GM12878 (cell line): ENCODE data around the gene HNRNPH1. TPM values are rescaled to one million over a fixed set of nuclear protein-coding genes. Genes with fewer than 3 reads are reported as not detected.

ENCODE experiments used
- ATAC-seq: fragments of 200-7000 bp; cut with Tn5 transposase; 3 replicates; pipeline ENCODE4 v1.9.1; 2020; ENCODE audit warnings: mild to moderate bottlenecking, moderate library complexity
- BruUV-seq: library from RNA; stranded (reverse); fragments of 400-500 nt; replicated peaks from 2 replicates; lab custom pipeline; 2021; lab: Mats Ljungman, UMichigan
- CTCF ChIA-PET: fragments of 300-600 bp; sonication (Branson Sonifier 250); formaldehyde crosslinking; extraction: SDS; loops from one replicate; lab custom pipeline; 2021; ENCODE audit warnings: inconsistent platforms; lab: Yijun Ruan, JAX
- POLR2A ChIA-PET: fragments of 350-600 bp; formaldehyde crosslinking; extraction: SDS; loops from one replicate; lab custom pipeline; 2021; ENCODE audit warnings: inconsistent platforms; lab: Charles Lee
- RAD21 ChIA-PET: fragments of 300-600 bp; sonication (Branson Sonifier 250); formaldehyde crosslinking; loops from one replicate; lab custom pipeline; 2023; ENCODE audit warnings: antibody characterized with exemption; ENCODE audit not compliant: unreplicated experiment; lab: Charles Lee
- SMC1A ChIA-PET: fragments of 300-600 bp; sonication (Branson Sonifier 250); formaldehyde crosslinking; loops from one replicate; lab custom pipeline; 2023; ENCODE audit not compliant: unreplicated experiment, uncharacterized antibody; lab: Charles Lee
- DNase-seq: peaks from one replicate; pipeline ENCODE4 v3.0.0-alpha.2; 2011; ENCODE audit warnings: low read depth, low spot score
- FAIRE-seq: peaks from 3 replicates; lab custom pipeline; 2011; peaks lifted over from hg19 to GRCh38; lab: Jason Lieb, UNC
- H2AFZ ChIP-seq: 2 replicates; pipeline ENCODE4 v1.6.0; 2011; ENCODE audit warnings: low read depth, low read length, control low read depth; ENCODE audit not compliant: control insufficient read depth
- H3K27ac ChIP-seq: 2 replicates; pipeline ENCODE4 v1.5.1; 2011; ENCODE audit warnings: control low read depth; ENCODE audit not compliant: control insufficient read depth, insufficient read depth
- H3K27me3 ChIP-seq, 2 experiments: replicated peaks in 1 of 2; 2 replicates each; pipeline versions ENCODE4 v1.6.0 to v1.6.1; 2011; ENCODE audit warnings: low read length in 1 of 2; ENCODE audit not compliant: control insufficient read depth in 2 of 2, insufficient read depth in 2 of 2
- H3K36me3 ChIP-seq, 2 experiments: 2 replicates each; pipeline ENCODE4 v1.5.1; 2011; ENCODE audit warnings: low read length in 1 of 2; ENCODE audit not compliant: control insufficient read depth in 2 of 2, insufficient read depth in 2 of 2
- H3K4me1 ChIP-seq: 2 replicates; pipeline ENCODE4 v1.6.1; 2011; ENCODE audit warnings: mild to moderate bottlenecking, low read length, moderate library complexity, mixed read lengths; ENCODE audit not compliant: control insufficient read depth, insufficient read depth
- H3K4me2 ChIP-seq: 2 replicates; pipeline ENCODE4 v1.6.0; 2011; ENCODE audit warnings: control low read depth; ENCODE audit not compliant: control insufficient read depth, insufficient read depth
- H3K4me3 ChIP-seq: fragments of 200-600 bp; sonication (generic); 2 replicates; pipeline ENCODE4 v1.5.1; 2016
- H3K79me2 ChIP-seq: 2 replicates; pipeline ENCODE4 v1.6.0; 2011; ENCODE audit warnings: low read length; ENCODE audit not compliant: control insufficient read depth, insufficient read depth
- H3K9ac ChIP-seq: 2 replicates; pipeline ENCODE4 v1.8.0; 2011; ENCODE audit warnings: low read length, control low read depth, mixed read lengths; ENCODE audit not compliant: control insufficient read depth, insufficient read depth
- H3K9me3 ChIP-seq: replicated peaks from 3 replicates; pipeline ENCODE4 v1.5.1; 2011; ENCODE audit warnings: mild to moderate bottlenecking, low read length; ENCODE audit not compliant: control insufficient read depth, insufficient read depth
- H4K20me1 ChIP-seq: 2 replicates; pipeline ENCODE4 v1.6.0; 2011; ENCODE audit not compliant: control insufficient read depth, insufficient read depth
- POLR2A ChIP-seq: IDR thresholded peaks from 2 replicates; pipeline ENCODE4 v1.6.1; 2011; ENCODE audit warnings: low read depth, mild to moderate bottlenecking, low read length
- POLR2AphosphoS2 ChIP-seq: IDR thresholded peaks from 2 replicates; pipeline ENCODE4 v1.6.1; 2011; ENCODE audit warnings: low read depth, mild to moderate bottlenecking, low read length, improper control_type of control experiment, moderate library complexity
- POLR2AphosphoS5 ChIP-seq: IDR thresholded peaks from 2 replicates; pipeline ENCODE4 v1.6.1; 2011; ENCODE audit warnings: mild to moderate bottlenecking, low read length, inconsistent platforms
- WGBS: methylation state at CpG from one replicate; pipeline ENCODE4 v1.1.6; 2016; ENCODE audit warnings: low lambda C conversion rate; ENCODE audit not compliant: insufficient replicate concordance, insufficient coverage; ENCODE audit errors: missing lambda C conversion rate; 5-methylcytosine and 5-hydroxymethylcytosine counted together
- in situ Hi-C: fragments of 300-500 bp; cut with MboI; formaldehyde crosslinking; loops from 9 replicates; pipeline ENCODE4 v1.14.3; 2018; ENCODE audit warnings: mixed read lengths
- intact Hi-C: fragments of 100-400 bp; cut with micrococcal nuclease; formaldehyde crosslinking; loops from one replicate; pipeline ENCODE4 v1.14.2; 2022; ENCODE audit not compliant: unreplicated experiment
- polyA plus RNA-seq, 11 experiments: library from polyadenylated mRNA; depleted of rRNA in 4 of 11; unstranded in 6 of 11; stranded (reverse) in 5 of 11; fragments of >200 nt; fragmentation: Nextera tagmentation in 4 of 11; fragmentation: Illumina TruSeq in 1 of 11; extraction: Ambion mirVana in 4 of 11; extraction: Trizol in 1 of 11; gene quantifications; 1 replicate in 1 of 11; 2 replicates in 10 of 11; pipeline versions ENCODE4 v1.2.1 to v1.2.3, GENCODE V29; 2011 to 2016; ENCODE audit warnings: inconsistent platforms in 2 of 11, missing spikeins in 2 of 11, low read depth in 1 of 11
- total RNA-seq, 4 experiments: library from RNA; depleted of rRNA in 3 of 4; stranded (reverse); fragments of >200 nt in 3 of 4; fragmentation: Illumina TruSeq in 1 of 4; extraction: Trizol in 1 of 4; gene quantifications; 2 replicates each; pipeline versions ENCODE4 v1.2.1 to v1.2.3, GENCODE V29; 2013 to 2021
- TF ChIP-seq, protein P1 (sequence below): fragments of 450-650 bp; IDR thresholded peaks from 2 replicates; pipeline ENCODE4 v1.6.1; 2017; ENCODE audit warnings: mild to moderate bottlenecking, low read depth, inconsistent platforms; ENCODE audit not compliant: poor library complexity, severe bottlenecking
- TF ChIP-seq, protein P2 (sequence below): fragments of 450-650 bp; IDR thresholded peaks from 2 replicates; pipeline ENCODE4 v1.6.1; 2017; ENCODE audit warnings: antibody characterized with exemption, mild to moderate bottlenecking, moderate library complexity

Gene HNRNPH1
- total and polyA plus RNA-seq, 10 of the 15 experiments (the other 5 are each of a cell fraction or from before 2014, with no cell fraction given): 184 to 780 (median 690) TPM

DNA sequence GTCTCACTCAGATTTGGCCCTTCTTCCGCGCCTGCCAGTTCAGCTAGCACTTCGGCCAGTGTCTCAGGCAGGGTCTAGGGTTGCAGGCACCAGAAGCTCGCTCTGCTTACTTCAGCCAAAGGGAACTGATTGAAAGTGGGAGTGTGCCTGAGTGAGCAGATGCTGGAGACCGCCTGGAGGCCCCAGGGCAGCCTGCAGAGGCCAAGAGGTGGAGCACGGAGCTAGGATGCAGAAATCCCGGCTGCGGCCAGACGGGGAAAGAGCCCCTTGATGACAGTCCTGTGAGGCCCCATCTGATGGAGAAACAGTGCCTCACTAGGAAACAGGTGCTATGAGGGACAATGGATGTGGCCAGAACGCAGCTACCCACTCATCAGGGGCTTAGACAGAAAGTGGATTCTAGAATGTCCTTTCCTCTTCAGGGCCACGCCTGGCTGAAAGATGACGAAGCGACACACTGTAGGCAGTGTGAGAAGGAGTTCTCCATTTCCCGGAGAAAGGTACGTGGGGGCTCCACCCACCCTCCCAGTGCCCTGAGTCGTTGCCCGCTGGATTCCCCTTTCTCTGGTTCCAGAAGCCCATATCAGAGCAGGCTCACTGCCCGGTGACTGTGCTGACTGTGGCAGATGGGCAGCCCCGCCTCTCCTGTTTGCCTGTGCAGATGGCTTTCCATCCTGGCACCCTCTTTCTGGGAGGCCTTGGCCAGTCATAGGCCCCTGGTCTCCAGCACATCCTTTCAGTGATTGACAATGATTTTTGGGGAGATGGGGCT lies 16.1 kb downstream of the HNRNPH1 start:
- Histone ChIP-seq H3K79me2 (no peaks in the 10 kb centered on the region), H3K9me3 (no peaks in the 10 kb centered on the region), H3K36me3 (peaks cover 11 to 20% of the 10 kb centered on the region in 2 experiments), H3K4me2 (no peak overlapping the region), H3K27ac (no peak overlapping the region), H3K27me3 (no peaks in the 10 kb centered on the region), H4K20me1 (0 out of 2 replicates have a peak, but pooled peaks cover 2% of the 10 kb centered on the region), H3K9ac (no peak overlapping the region), H3K4me3 (no peak overlapping the region), H2AFZ (no peak overlapping the region), H3K4me1 (no peaks in the 10 kb centered on the region)
- 93% methylated on average over 19 of the region's 19 CpGs for WGBS
- in situ Hi-C loops (no loop called here), intact Hi-C loops (no loop called here)
- no peak for DNase-seq
- no peak for FAIRE-seq
- ChIA-PET POLR2A (interaction anchor here (1.0 to 1.2 kb wide), 2 partner anchors 12 to 16 kb away, joined by 3 read pairs; partner anchors contain the start of gene HNRNPH1), SMC1A (interaction anchor here (0.6 kb wide), 1 partner anchor 15 kb away, joined by 3 read pairs; no protein-coding TSS in a partner anchor), RAD21 (no interaction called here), CTCF (no interaction called here)
- TF ChIP-seq, protein P1, sequence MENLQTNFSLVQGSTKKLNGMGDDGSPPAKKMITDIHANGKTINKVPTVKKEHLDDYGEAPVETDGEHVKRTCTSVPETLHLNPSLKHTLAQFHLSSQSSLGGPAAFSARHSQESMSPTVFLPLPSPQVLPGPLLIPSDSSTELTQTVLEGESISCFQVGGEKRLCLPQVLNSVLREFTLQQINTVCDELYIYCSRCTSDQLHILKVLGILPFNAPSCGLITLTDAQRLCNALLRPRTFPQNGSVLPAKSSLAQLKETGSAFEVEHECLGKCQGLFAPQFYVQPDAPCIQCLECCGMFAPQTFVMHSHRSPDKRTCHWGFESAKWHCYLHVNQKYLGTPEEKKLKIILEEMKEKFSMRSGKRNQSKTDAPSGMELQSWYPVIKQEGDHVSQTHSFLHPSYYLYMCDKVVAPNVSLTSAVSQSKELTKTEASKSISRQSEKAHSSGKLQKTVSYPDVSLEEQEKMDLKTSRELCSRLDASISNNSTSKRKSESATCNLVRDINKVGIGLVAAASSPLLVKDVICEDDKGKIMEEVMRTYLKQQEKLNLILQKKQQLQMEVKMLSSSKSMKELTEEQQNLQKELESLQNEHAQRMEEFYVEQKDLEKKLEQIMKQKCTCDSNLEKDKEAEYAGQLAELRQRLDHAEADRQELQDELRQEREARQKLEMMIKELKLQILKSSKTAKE: no peak
- TF ChIP-seq POLR2AphosphoS5 (peak; percentile 19; the same call in 1 of the 2 replicates), POLR2A (peak; percentile 68), POLR2AphosphoS2 (no peak)
- TF ChIP-seq, protein P2, sequence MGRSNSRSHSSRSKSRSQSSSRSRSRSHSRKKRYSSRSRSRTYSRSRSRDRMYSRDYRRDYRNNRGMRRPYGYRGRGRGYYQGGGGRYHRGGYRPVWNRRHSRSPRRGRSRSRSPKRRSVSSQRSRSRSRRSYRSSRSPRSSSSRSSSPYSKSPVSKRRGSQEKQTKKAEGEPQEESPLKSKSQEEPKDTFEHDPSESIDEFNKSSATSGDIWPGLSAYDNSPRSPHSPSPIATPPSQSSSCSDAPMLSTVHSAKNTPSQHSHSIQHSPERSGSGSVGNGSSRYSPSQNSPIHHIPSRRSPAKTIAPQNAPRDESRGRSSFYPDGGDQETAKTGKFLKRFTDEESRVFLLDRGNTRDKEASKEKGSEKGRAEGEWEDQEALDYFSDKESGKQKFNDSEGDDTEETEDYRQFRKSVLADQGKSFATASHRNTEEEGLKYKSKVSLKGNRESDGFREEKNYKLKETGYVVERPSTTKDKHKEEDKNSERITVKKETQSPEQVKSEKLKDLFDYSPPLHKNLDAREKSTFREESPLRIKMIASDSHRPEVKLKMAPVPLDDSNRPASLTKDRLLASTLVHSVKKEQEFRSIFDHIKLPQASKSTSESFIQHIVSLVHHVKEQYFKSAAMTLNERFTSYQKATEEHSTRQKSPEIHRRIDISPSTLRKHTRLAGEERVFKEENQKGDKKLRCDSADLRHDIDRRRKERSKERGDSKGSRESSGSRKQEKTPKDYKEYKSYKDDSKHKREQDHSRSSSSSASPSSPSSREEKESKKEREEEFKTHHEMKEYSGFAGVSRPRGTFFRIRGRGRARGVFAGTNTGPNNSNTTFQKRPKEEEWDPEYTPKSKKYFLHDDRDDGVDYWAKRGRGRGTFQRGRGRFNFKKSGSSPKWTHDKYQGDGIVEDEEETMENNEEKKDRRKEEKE: no peak
- peak; percentile 9; the same call in 2 of the 3 replicates for ATAC-seq
- no TSS peak for BruUV-seq
